Hematopoietic multipotent progenitor cell treated with erythropoietin and hydrocortisone succinate and interleukin-3 and kit ligand, for 15 days (in vitro differentiated cells): Measurements from ENCODE around the gene CHERP.

Source experiments
- DNase-seq: peaks from one replicate; pipeline ENCODE4 v3.0.0-alpha.2; 2015; ENCODE audit warnings: low spot score

CHERP gene

GRCh38 chr19:16542910-16543472, 754 bp upstream of the CHERP start:
- DNase-seq = peak; percentile 29

GRCh38 chr19:16541526-16542044, 652 bp downstream of the CHERP start:
- no peak for DNase-seq

- no peak for DNase-seq
Measured at GRCh38 chr19:16540948-16541347, 1.3 kb downstream of the CHERP start.

GRCh38 chr19:16537111-16537510, 5.1 kb downstream of the CHERP start:
- DNase-seq = no peak

- DNase-seq = no peak
Measured at GRCh38 chr19:16536130-16536529, 6.1 kb downstream of the CHERP start.

- no peak for DNase-seq
Measured at GRCh38 chr19:16535381-16535780, 6.9 kb downstream of the CHERP start.

- DNase-seq = no peak
Measured at GRCh38 chr19:16532440-16533234, 9.6 kb downstream of the CHERP start.

- DNase-seq = no peak
Measured at GRCh38 chr19:16531380-16531669, 10.9 kb downstream of the CHERP start.

GRCh38 chr19:16530540-16531379, 11.5 kb downstream of the CHERP start:
- no peak for DNase-seq

GRCh38 chr19:16529466-16530144, 12.6 kb downstream of the CHERP start:
- no peak for DNase-seq

GRCh38 chr19:16527971-16528521, 14.2 kb downstream of the CHERP start:
- DNase-seq = peak; percentile 46

GRCh38 chr19:16527334-16527935, 14.8 kb downstream of the CHERP start:
- DNase-seq = no peak

- DNase-seq = no peak
Measured at GRCh38 chr19:16525751-16526481, 16.3 kb downstream of the CHERP start.

- DNase-seq = no peak
Measured at GRCh38 chr19:16524991-16525734, 17.1 kb downstream of the CHERP start.

GRCh38 chr19:16522559-16523377, 19.5 kb downstream of the CHERP start:
- DNase-seq = no peak

- no peak for DNase-seq
Measured at GRCh38 chr19:16521715-16522289, 20.4 kb downstream of the CHERP start.

- DNase-seq = no peak
Measured at GRCh38 chr19:16520986-16521624, 21.1 kb downstream of the CHERP start.
